Measurements from ENCODE around the gene ALPI.
"Not testable (repeated sequence)": the region's sequence is repeated elsewhere in the genome, so short reads cannot be mapped to it uniquely, and the experiment has no call there.

The ALPI gene

DNA sequence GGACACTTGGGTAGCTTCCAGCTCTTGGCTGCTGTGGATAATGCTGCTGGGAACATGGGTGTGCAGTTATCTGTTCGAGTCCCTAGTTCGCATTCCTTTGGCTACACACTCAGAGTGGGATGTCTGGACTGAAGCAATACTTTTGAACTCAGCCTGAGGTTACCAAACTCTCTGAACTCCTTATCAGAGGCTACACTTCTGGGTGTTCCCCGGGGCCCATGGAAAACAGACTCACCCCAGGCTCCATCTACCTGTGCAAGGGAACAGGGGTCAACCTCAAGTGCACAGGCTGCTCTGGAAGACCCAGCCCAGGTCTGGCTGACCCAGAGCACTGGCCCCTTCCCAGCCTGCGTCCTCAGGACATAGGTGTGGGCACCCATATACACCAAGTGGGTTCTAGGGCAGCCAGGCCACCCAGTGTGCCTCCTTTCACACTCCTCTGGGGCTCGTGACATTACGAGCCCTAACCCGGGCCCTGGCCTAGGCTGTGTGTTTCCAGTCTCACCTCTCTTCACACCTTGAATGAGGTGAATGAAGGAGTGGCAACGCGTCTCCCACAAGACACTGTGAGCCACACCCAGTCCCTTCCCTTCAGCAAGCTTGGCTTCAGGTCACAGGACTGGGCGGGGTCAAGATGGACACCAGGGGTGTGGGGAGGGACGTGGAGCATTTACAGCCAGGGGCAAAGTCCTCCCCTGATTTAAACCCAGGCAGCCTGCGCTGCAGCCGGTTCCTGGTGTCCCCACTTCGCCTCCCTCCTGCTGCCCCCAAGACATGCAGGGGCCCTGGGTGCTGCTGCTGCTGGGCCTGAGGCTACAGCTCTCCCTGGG is at the start of gene ALPI:
Gene ALPI (plus strand): TSS at position 728 of the 830 bp plus-strand sequence. CDS start 47 bp downstream, at position 775.
- DNase-seq (ENCODE audit: low read depth in 3 of 3): no peak

- DNase-seq (ENCODE audit: low read depth in 3 of 3): no peak
Measured at GRCh38 chr2:232406556-232407310, 49.2 kb upstream of the ALPI start, which contains the start of gene ALPG. ALPG (plus strand) TSS chr2:232406844; CDS start chr2:232406895, 51 bp downstream.

GRCh38 chr2:232407428-232408150 is 48.4 kb upstream of the ALPI start:
- DNase-seq (ENCODE audit: low read depth in 3 of 3): not testable (repeated sequence)

DNA sequence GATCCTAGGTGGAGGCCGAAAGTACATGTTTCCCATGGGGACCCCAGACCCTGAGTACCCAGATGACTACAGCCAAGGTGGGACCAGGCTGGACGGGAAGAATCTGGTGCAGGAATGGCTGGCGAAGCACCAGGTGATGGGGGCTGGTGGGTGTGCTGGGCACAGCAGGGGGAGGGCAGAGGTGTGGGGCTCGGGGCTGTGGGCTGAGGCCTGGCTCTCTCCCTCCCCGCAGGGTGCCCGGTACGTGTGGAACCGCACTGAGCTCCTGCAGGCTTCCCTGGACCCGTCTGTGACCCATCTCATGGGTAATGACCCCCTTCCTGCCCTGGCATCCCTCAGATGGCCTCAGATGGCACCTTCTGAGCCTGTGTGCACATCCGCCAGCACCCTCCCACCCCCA is 47.7 kb upstream of the ALPI start:
- not testable (repeated sequence) for DNase-seq (ENCODE audit: low read depth in 3 of 3)

DNA sequence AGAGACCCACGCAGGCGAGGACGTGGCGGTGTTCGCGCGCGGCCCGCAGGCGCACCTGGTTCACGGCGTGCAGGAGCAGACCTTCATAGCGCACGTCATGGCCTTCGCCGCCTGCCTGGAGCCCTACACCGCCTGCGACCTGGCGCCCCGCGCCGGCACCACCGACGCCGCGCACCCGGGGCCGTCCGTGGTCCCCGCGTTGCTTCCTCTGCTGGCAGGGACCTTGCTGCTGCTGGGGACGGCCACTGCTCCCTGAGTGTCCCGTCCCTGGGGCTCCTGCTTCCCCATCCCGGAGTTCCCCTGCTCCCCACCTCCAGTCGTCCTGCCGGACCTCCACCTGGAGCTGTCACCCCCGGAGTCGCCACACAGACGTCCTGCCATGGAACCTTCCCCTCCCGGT is 46.3 kb upstream of the ALPI start:
- DNase-seq (ENCODE audit: low read depth in 3 of 3): not testable (repeated sequence)

GRCh38 chr2:232410238-232410900 is 45.6 kb upstream of the ALPI start:
- DNase-seq (ENCODE audit: low read depth in 3 of 3): no peak

DNA sequence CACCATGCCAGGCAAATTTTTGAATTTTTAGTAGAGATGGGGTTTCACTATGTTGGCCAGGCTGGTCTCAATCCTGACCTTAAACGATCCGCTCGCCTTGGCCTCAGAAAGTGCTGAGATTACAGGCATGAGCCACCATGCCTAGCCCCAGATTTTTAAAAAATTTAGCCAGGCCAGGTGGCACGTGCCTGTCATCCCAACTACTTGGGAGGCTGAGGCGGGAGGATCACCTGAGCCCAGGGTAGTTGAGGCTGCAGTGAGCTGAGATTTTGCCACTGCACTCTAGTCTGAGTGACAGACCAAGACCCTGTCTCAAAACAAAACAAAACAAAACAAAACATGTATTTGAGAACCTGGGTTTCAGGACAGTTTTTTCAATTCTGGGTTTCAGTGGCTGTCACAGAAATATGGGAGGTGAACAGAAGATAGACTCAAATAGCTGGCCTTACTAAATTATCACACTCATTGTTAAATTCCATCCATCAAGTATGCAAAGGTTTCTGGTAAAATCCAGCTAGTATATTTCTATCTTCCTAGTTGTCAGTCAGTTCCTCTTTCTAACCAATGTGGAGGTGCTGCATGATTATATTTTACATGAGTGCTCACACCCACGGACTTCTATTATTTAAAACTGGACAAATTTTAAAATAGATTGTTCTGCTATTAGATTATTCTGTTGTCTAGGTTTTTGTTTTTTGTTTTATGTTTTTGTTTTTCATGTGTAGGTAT is 43.9 kb upstream of the ALPI start:
- no peak for DNase-seq (ENCODE audit: low read depth in 3 of 3)

DNA sequence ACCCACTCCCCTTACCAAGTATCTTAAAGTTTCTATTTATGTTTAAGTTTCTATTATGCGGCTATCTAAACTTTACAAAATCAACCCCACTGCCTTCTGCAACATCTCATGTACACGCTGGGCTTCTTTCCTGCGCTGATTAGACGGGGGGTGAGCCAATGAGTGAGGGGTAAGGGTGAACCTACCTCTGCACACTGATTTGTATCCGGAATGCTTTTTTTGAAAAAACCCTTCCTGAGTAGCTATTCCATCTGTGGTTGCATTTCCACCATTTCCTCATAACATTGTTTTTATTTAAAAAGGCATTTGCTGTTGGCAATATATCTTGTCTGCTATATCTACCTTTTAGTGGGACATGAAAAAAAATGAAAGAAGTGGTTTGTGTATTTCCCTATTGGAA is 43.0 kb upstream of the ALPI start:
- no peak for DNase-seq (ENCODE audit: low read depth in 3 of 3)

DNA sequence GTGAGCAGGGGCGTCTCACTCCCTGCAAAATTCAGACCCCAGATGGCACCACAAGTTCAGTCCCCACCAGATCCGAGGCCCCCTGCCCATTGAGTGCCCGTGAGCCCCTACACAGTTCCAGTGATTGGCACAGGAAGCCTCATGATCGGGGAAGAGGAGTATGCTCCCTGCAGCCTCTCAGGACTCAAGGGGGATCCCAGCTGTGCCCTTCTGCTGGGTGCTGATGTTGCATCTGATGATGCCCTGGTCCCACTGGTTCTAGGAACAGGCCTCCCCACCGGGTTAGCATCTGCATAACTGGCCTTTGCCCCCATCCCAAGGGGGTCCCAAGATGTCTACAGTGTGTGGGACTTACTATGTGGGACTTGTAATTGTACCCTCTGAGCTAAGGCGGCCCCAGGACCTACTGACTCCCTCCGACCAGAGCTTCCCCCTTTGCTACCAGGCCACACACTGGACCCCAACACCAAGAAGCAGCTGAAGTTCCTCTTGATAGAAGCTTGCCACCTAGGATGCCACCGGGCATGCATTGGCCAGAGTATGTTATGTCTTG is 40.7 kb upstream of the ALPI start:
- DNase-seq (ENCODE audit: low read depth in 3 of 3): no peak

DNA sequence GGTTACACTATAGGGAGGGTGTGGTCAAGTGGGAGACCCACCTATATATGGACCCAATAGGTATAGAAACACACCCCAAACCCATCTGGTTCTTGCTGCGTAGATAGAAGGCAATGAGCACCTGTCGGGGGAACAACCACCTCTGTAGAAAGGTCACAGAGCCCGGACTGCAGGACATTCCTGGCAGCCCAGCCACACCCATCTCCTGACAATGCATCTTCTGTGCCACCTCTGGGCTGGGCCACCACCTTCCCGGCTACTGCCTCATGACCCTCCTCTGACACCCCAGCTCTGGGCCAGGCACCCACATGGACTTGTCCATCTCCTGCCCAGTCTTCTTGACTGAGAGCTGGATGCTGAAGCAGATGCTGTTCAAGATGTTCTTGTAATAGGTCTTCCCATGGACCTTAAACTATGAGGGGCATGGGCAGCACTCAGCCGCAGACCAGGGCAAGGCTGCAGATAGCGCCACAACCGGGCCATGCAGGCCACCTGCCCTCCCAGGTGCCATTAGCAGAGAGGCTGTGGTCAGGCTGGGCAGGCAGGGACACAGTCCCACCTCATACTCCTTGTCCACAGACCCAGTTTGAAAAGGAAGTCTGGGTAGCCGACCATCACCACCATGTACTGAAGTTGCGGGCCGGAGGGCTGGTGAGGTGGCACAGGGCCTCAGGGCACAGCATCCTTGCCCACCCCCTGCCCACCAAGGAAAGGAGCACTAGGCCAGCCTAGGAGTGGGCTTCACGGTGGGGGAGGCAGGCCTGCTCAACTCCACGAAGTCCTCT is 40.0 kb upstream of the ALPI start:
- DNase-seq (ENCODE audit: low read depth in 3 of 3): no peak

DNA sequence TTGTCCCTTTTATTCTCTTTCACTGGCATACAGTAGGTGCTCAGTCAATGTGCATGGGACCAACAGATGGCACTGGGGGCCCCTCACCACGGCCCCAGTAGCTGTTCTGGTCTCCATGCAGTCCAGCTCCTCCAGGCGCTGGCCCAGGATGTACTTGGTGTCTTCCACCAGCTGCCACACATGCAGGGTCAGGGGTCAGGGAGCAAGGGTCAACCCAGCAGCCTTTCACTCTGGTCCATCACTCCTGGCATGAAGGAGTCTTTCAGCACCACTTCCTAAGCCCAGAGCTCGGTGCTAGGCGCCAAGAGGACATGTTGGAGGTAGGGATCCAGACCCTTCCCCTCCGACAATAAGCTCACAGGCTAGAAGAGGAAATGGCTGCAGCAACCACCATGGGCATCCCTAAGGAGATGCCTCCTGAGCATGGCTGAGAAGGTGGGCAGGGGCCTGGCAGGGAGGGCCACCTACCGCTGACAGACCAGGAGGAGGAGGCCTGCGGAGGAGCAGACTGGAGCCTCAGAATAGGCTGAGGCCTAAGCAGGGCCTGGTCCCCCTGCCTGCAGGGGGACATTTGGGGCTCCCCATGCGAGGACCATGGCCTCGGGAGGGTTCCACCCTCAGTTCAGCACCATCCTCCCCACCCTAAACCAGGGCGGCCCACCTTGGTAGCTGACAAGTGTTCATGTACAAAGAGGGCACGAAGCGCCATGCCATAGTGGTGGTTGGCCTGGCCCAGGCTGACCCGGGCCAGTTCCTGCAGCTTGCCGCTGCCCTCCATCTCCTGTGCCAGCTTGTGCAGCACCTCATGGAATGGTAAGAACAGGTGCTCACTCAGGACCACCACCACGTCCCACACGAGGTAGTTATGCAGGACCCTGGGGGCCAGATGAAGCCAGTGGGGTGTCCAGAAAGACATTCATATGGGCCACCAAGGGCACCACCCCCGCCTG is 39.2 kb upstream of the ALPI start:
- no peak for DNase-seq (ENCODE audit: low read depth in 3 of 3)

GRCh38 chr2:232417489-232417888 is 38.5 kb upstream of the ALPI start:
- no peak for DNase-seq (ENCODE audit: low read depth in 3 of 3)

- DNase-seq (ENCODE audit: low read depth in 3 of 3): no peak
Measured at GRCh38 chr2:232418056-232418455, 37.9 kb upstream of the ALPI start.

DNA sequence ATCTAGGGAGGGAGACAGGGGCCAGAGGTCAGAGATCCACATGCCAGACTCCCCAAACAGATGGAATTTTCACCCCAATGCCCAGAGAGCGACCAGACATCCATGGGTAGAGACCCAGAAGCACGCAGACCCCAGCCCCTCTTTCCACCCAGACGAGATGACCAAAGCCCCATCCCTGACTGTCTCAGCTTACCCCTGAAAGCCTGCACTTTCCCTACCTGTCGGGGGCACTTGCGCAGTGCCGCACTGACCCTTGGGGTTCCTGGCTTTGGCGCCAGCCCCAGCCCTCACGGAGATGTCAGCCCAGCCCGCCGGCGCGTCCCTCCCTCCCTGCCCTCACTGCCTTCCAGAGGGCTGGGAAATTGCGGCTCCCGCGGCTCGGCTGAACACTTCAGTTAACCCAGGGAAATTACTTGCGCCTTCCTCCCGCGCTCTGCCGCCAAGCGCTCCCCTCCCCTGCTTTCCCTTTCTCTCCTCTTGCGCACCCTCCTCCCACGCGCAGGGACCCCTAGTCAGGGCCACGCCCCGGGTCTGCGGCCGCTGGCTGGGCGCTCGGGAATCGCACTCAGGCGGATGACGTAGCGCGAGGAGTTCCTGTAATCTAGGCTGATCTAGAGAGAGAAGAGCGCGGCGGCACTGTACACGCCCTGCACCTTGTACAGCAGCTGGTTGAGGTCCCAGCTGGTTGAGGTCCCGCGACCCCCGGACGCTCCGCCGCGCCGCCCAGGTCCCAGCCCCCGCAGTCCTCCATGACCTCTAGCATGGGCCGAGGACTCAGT is 37.3 kb upstream of the ALPI start:
- peak in 1 of 3 experiments; percentile 41 for DNase-seq (ENCODE audit: low read depth in 3 of 3)

GRCh38 chr2:232419245-232420072 is 36.5 kb upstream of the ALPI start:
- no peak for DNase-seq (ENCODE audit: low read depth in 3 of 3)

DNA sequence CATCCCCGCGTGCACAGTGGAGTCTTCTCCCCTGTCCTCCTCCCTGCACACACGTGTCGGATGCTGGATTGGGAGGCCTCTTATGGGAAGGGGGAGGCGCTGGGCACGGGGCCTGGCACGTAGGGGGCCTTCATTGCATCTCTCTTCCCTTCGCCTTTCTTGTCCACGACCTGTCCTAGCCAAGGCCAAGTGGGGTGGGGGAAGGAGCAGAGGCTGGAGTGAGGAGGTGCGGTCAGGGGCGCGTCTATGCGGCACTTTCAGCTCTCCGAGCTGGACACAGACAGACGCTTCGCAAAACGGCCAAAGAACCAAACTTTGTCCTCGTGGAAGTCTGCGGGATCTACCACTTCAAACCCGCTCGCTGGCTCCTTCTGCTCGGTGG is 35.9 kb upstream of the ALPI start:
- DNase-seq (ENCODE audit: low read depth in 3 of 3): no peak

All from stimulated activated CD4-positive, alpha-beta T cell treated with anti-CD3 and anti-CD28 coated beads, TNF-alpha, amount 100 ng/mL, for 24 hours (primary cell).